Body of pancreas (tissue), 4 donors: ENCODE data around the gene EMID1.

Source experiments
- POLR2A ChIP-seq, 3 donors: fragments of 450-650 bp; IDR thresholded peaks; one replicate each; pipeline ENCODE4 v1.6.1; 2016; ENCODE audit warnings: antibody characterized with exemption in 3 of 3, mild to moderate bottlenecking in 2 of 3
- TF ChIP-seq, protein P1 (sequence below), 7 experiments: fragments of 450-650 bp in 4 of 7; fragments of 200-600 bp in 3 of 7; sonication (generic) in 3 of 7; IDR thresholded peaks; one replicate each; pipeline ENCODE4 v1.5.1; 2016 to 2019; ENCODE audit warnings: antibody characterized with exemption in 7 of 7

DNA sequence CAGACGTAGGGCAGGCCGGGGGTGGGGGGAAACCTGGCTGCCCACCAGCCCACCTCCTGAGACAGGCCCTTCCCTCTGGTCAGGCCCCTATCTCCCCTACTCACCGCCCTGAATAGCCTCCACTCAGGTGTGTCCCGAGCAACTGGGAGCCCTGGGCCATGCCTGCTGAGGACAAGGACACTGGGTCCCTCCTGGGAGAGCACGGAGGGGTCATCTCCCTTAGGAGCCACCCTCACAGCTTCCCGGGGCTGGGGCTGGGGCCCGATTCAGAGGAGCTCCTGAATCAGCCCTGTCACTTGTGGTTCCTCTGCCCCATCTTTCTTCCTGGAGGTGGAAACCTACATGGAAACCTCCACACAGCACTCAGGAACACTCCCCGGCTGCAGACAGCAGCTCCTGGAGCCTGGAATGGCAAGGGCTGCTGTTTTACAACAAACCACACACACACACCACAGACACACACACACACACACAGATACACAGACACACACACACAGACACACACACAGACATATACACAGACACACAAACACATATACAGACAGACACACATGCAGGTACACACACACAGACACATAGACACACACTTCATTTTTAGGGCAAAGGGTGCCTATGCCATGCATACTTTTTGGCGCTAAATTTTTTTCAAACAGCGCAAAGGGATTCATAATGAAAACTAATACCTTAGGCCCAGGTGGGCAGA is 9.6 kb upstream of the EMID1 start:
- TF ChIP-seq, protein P1, sequence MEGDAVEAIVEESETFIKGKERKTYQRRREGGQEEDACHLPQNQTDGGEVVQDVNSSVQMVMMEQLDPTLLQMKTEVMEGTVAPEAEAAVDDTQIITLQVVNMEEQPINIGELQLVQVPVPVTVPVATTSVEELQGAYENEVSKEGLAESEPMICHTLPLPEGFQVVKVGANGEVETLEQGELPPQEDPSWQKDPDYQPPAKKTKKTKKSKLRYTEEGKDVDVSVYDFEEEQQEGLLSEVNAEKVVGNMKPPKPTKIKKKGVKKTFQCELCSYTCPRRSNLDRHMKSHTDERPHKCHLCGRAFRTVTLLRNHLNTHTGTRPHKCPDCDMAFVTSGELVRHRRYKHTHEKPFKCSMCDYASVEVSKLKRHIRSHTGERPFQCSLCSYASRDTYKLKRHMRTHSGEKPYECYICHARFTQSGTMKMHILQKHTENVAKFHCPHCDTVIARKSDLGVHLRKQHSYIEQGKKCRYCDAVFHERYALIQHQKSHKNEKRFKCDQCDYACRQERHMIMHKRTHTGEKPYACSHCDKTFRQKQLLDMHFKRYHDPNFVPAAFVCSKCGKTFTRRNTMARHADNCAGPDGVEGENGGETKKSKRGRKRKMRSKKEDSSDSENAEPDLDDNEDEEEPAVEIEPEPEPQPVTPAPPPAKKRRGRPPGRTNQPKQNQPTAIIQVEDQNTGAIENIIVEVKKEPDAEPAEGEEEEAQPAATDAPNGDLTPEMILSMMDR (IDR thresholded peaks at IDR 0.05), result no peak
- TF ChIP-seq POLR2A (IDR thresholded peaks at IDR 0.05), result no peak
